ENCODE measurements around the gene RETREG3.
A peak's percentile ranks its signal among the peaks of the same experiment; 100 is the strongest.
"Not testable (repeated sequence)": the region's sequence is repeated elsewhere in the genome, so short reads cannot be mapped to it uniquely, and the experiment has no call there.

RETREG3 gene

DNA sequence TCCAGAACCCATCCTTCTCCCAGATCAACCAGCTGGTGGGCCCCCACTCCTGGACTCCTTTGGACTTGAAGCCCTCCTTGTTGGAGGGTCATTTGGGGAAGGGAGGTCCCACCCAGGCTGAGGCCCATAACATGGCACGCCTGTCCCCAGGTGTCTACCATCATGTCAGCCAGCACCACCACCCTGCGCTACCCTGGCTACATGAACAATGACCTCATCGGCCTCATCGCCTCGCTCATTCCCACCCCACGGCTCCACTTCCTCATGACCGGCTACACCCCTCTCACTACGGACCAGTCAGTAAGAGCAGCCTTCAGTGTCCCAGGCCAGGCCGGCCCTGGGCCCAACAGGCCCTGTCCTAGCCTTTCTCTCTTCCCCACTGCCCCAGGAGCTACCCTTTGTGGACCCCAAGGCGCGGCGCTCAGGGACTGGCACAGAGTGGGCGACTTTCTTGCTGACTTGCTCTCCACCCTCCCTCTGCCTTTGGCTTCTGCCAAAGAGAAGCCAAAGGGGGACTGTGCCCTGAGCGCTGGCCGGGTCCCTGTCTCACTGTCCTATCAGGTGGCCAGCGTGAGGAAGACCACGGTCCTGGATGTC lies 4.6 kb upstream of the RETREG3 start:
- DNase-seq (ENCODE audit: low spot score), result no peak

DNA sequence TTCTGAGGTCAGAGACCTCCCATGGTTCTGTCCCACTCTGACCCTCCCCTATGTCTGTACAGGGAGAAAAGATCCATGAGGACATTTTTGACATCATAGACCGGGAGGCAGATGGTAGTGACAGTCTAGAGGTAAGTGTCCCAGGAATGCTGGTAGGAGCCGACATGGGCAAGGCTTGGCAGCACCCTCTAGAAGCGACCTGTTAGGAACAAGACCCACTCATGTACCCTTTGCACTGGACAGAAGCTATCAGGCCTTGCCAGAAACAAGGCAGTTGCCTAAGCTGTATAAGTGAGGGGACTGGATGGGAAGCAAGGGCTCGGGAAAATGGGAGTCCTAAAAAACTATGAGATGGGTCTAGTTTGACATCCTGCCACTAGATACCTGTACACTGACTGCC lies 2.8 kb upstream of the RETREG3 start:
- no peak for DNase-seq (ENCODE audit: low spot score)

DNA sequence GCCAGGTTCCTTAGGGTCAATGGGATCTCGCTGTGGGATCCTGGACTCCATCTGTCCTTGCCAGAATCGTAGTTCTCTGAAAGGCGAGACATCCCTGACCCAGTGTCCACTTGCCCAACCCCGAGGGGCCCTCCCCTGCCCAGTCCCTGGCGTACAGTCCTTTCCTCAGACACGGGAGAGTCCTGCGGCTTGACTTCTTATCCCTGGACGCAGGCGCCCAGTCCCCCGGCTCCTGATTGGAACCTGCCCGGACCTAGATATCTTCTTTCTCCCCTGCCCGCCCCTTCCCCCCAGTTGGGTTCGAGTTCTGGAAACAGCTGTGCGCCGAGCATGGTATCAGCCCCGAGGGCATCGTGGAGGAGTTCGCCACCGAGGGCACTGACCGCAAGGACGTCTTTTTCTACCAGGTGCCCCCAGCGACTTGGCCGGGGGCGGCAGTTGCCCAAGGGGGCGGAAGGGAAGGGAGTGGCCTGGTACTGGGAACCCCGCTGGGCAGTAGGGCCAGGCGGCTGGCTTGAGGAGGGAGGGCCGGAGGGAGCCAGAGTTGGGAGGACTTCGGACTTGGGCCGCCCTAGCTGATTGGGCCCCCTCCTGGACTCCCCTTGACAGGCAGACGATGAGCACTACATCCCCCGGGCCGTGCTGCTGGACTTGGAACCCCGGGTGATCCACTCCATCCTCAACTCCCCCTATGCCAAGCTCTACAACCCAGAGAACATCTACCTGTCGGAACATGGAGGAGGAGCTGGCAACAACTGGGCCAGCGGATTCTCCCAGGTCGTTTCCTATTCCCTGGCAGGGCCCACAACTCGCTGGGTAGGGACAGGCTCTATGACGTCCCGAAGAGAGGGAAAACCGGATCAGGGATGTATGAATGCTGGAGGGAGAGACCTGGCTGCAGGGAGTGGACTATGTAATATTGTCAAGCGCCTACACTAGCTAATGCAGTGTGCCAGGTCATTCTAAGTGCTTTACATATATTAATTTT lies 934 bp upstream of the RETREG3 start:
- DNase-seq (ENCODE audit: low spot score), result not testable (repeated sequence)

DNA sequence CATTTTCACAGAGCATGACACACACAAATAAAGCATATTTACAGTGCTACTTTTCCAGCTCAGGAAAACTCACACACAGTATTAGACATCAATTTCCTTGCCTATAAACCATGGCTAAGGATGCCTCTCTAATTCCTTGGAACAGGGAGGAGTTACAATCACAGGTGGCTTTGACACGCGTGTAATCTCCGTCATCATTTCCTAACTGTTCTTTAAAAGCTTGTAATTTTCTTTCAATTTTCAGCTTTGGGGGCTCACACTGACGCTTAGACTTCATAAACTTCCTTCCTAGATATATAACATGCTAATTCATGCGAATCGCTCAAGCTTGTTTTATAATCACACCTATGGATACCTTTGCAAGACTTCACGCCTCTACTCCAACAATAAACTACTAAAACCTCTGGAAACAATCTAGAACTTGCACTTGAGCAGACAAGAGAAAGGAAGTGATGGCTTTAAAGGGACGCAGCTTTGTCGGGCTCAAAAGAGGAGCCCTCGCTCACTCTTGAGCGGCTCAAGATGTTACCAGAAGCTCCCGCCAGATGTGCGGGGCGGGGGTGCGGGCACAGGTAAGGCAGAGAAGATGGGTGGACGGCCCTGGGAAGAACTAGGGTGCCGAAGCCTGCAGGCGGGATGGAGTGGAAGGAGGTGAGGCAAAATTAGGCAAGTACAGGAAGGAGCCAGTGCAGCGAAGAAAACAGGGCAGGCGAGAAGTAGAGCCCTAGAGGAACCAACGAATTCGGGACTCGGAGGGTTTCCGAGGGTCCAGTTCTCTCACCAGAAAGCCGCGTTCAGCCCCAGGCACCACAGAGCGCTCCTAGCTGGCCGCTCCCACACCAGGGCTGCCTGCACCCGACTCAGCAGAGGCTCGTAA lies 631 bp downstream of the RETREG3 start:
- DNase-seq (ENCODE audit: low spot score), result no peak

DNA sequence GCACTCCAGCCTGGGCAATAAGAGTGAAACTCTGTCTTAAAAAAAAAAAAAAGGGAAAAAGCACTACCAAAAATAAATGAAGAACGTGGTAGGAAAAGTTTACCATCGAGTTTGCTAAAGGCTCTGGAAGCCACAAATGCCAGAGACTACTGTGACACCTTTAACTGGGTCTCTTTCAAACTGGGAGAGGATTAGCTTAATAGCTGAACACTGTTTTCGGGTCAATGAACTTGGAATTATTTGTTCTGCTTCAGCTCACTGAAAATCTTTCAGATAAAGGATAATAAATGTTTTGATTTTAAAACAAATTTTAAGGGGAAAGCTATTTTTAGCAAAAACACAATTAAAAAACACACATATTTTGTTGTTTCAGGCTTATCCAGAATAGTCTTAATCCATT lies 1.4 kb downstream of the RETREG3 start:
- no peak for DNase-seq (ENCODE audit: low spot score)

DNA sequence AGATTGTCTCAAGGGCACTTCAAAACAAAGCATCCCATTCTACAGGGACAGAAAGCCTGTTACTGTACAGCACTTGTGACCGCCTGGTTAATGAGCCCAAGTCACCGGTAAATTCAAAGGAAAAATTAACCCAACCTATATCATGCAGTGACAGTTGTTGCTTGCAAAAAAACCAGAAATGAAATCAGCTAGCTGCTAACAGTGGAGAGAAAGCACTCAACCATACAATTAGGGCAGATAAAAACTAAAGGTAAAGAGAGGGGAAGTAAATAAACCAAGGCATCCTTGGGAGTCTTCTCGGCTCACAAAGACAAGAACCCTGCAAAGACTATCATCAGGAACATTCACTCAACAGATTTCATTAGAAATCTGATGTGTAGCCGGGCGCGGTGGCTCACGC lies 5.9 kb downstream of the RETREG3 start:
- no peak for DNase-seq (ENCODE audit: low spot score)

DNA sequence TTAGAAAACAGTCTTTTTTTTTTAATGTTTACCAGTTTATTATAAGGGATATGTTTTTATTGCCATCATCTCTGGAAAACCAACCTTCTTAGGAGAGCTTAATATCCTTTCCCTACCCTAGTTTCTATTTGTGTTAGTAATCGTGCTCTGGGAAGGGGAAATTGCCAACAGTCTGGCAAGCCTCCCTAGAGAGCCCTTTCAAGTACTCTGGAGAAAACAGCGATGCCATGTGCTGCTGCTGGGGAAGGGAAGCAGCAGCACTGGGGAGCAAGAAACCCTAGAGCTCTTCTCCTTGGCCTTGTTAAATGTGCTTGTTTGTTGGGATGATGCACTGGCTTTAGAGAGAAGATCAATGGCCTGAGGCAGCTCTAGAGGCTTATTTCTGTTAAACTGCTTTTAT lies 10.3 kb downstream of the RETREG3 start:
- no peak for DNase-seq (ENCODE audit: low spot score)

DNA sequence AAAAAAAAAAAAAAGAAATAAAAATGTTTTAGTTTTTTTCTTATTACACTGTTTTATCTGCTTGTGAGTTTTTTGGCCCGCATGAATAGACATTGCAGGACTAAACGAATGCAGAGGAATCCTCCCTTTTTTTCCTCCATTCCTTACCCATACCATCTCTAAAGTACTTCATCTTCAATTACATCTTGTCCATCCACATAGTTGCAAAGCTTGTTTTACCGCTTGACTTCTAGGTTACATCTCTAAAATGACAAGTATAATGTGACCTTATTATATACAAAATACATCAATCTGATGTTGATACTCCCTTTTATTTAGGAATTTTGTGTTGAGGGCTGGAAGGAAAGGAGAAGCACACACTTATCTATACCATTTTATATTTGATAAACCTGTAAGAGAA lies 12.8 kb downstream of the RETREG3 start:
- no peak for DNase-seq (ENCODE audit: low spot score)

DNA sequence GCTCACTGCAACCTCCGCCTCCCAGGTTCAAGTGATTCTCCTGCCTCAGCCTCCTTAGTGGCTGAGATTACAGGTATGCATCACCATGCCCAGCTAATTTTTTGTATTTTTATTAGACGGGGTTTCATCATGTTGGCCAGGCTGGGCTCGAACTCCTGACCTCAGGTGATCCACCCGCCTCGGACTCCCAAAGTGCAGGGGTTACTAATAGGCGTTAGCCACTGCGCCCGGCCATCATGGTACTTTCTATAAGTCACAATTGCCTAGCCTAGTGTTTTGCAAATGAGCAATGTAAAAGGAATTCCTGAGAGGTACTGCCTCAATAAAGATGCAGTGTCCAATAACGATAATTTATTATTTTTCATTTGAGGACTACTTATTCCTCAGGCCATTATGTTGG lies 17.8 kb downstream of the RETREG3 start:
- no peak for DNase-seq (ENCODE audit: low spot score)

DNA sequence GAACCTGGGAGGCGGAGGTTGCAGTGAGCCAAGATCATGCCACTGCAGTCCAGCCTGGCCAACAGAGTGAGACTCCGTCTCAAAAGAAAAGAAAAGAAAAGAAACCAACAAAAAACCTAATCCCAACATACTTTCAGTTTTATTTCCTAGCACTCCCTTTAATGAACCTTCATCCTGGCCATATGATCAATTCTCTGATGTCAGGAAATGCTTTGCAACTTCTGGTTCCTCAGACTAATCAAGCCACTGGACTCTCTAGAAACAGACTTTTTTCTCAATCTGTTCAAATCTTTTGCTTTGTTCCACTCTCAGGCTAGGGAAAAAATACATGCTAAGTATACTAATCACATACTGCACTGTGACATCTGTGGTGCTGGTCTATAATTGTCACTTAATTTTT lies 18.3 kb downstream of the RETREG3 start:
- no peak for DNase-seq (ENCODE audit: low spot score)

DNA sequence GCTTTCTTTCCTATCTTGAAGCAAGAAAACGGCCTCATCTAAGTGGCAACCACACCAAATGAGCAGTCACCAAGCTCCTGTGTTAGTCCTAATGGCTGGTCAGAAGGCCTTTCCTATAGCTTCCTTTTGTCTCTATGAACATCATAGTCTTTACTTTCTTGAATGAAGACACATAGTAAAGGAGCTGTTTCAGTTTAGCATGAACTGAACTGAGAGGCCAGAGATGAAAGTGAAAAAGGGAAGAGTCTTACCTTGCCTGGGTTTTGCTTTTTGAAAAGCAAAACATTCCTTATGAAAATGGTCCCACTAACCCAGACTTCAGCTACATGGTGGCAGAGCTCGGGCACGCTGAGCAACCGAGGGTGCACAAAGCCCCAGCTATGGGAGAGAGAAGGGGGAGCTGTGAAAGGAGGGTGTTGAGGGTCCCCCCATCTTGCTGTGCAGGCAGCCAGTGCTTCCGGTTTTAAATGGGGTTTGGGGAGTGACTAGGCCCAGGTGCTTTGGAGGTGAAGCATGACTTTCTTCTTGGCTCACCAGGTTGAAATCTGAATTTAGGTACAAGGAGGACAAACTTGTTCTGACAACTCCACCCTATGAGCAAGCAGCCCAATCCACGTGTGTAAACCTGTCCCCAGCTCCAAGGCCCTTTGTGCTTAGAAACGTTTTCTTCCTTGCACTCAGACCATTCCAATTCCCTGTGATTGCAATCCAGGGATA lies 22.5 kb downstream of the RETREG3 start:
- no peak for DNase-seq (ENCODE audit: low spot score)

DNA sequence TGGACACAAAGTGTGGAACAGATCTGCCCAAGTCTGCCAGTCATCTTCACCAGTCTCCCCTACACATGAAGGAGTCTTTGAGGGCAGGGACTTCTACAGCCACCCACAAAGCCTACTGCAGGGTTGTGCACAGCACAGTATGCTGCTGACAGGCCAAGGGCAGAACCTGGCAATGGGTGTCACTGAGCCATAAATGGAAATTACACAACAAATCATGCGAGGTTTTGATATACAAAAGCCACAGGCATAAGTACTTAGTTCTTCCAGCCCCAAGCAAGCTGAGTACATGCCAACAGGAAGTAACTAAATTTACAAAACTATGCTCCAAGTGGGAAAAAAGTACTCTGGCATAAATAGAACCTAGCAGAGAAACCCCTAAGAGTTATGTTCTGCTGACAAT lies 23.8 kb downstream of the RETREG3 start:
- no peak for DNase-seq (ENCODE audit: low spot score)

DNA sequence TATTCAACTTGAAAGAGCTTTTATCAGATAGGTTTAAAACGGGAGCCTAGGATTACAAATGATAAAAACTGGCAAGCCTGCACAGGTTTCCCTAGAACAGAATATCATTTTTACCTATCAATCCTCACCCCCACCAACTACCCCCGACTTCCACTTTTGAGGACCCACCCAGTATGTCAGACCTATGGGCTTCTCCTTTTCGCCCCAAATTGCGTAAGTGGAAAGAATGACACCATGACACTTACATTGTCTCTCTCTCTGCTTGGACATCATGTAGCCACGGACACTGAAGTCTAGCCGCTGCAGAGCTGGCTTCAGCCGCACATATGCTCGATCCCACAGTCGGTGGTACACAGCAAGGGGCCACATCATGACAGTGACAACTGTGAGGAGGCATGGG lies 24.3 kb downstream of the RETREG3 start:
- DNase-seq (ENCODE audit: low spot score), result no peak

DNA sequence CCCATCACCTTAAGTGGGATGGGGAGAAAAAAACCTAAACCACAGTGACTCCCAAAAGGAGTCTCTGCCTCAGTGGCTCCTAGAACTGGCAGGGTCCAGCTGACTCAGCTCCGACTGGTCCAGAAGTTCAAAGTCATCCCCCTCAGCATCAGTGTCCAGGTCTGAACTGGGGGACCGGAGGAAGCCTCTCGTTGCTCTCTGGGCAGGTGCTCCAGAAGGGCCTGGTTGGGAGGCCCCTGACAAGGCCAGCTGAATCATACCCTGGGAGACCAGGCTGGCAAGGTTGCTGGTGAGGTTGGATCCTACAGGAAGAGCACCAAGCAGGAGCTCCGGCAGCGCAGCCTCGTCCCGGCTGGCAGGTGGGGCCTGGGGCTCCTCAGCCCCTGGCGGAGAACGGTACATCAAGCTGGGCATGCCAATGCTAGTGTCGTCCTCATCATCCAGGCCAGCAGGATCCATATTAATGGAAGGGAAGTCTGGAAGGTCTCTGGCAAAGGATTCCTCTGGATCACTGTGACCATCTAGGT lies 27.4 kb downstream of the RETREG3 start:
- no peak for DNase-seq (ENCODE audit: low spot score)

DNA sequence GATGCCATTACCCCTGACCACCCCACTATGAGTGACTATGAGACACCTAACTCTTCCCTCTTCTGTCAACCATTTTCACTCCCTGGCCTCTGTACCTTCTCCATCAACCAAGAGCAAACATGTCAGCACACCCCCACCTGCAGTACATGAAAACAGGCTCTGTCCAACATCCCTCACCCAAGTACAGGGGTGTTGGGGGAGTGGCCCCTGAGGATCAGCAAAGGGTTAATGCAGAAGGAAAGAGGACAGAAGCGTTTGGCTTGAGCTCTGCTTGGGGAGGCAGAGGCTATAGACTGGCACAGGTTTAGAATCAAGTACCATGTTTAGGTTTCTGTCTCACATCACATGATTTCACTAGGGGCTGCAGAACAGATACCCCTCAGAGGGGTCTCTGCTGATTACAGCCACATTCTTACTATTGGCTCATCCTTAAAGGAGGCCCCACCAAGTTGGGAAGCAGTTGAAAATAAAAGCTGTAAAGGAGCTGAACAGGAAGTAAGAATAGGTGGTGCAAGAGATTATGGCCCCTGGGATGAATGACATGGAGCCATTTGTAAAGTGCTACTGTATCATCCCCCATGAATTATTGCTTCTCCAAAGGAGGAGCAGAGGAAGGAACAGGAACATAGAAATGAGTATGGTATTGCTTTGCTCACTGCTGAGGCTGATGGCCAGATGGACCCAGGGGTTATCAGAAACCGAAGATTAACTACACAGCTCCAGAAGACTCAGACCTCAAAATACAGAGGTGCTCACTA lies 29.2 kb downstream of the RETREG3 start:
- DNase-seq (ENCODE audit: low spot score), result no peak

DNA sequence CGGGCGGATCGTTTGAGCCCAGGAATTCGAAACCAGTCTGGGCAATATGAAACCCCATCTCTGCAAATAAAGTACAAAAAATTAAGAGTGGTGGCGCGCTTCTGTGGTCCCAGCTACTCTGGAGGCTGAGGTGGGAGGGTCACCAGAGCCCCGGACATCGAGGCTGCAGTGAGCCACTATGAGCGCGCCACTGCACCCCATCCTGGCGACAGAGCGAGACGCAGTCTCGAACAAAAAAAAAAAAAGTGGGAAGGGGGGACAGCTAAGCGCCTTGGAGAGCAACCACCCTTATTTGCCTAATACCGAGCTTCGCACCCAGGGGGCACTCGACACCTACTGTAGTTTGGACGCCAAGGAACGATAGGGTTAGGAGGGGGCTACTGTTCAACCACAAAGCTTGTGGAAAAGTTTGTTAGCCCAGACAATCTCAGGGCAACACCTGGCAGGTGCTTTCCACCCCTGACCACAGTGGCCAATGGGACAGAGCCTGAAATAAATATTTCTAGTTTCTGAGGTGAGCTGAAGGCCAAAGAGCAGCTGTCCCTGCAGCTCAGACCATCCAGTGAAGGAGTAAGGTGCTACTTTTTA lies 30.8 kb downstream of the RETREG3 start:
- DNase-seq (ENCODE audit: low spot score), result peak; percentile 80

DNA sequence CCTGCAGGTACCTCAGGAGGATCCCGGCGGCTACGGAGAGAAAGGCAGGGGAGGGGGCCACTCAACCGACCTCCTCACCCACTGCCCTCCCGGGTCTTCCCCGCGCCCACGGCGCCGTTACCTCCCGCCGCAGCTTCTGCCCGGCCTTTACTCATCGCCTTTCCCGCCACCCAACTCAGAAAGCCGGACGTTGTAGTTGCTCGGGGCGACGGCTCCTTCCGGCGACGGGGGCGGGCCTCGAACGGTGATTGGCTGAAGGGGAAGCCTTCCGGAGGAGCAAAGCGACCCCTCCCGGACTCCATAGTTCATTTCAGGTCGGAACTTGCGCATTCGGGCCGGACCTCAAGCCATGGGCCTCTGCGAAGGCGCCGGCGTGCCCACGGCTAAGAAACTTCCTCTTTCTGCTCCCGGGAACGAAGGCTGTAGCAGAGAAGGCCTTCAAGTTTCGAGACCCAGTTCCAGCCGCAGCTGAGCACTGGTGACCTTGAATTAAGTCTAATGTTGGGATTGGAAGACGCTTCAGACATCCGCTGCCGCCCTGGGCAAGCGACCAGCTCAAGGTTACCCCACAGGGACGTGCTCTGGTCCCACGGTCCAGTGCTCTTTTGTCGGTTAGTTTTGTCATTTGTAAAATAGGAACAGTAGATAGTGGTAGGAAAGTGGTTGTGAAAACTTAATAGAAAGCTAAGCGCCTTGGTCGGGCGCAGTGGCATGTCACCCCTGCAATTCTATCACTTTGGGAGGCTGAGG lies 31.5 kb downstream of the RETREG3 start, which contains the start of gene PSMC3IP:
Gene PSMC3IP (minus strand): TSS at position 198 of the 750 bp plus-strand sequence. CDS start 43 bp downstream, at position 155.
- peak; percentile 96 for DNase-seq (ENCODE audit: low spot score)

DNA sequence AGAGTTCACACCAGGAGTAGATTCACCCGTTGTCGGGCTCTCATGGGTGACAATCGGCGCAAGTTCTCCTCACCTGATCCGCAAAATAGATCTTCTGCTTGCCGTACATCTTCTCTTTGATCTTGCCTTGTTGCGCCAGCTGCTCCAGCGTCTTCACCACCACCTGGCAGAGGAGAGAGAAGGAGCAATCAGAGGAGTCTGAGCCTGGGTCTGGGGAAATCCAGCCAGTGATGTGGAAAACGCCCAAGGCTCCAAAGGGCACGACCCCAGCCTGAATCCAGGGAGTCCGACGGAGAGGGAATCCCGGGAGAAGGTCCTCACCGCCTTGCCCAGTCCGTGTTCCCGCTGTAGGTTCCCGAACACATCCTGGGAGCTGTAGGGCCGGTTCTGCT lies 32.0 kb downstream of the RETREG3 start:
- no peak for DNase-seq (ENCODE audit: low spot score)

DNA sequence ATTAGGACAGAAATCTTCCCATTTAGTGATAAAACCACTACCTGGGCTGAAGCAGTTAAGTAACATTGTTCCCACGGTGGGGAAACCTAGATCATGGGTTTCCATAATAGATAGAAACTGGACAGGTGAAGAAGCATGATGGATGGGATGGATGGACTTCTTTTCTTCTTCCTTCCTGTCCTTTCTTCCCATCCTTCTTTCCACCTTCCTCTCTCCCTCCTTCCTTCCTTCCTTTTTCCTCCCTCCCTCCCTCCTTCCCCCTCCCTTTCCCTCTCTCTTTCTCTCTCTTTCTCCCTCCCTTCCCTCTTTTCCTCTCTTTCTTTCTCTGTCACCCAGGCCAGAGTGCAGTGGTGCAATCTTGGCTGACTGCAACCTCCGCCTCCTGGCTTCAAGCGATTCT lies 34.7 kb downstream of the RETREG3 start:
- DNase-seq (ENCODE audit: low spot score), result no peak

DNA sequence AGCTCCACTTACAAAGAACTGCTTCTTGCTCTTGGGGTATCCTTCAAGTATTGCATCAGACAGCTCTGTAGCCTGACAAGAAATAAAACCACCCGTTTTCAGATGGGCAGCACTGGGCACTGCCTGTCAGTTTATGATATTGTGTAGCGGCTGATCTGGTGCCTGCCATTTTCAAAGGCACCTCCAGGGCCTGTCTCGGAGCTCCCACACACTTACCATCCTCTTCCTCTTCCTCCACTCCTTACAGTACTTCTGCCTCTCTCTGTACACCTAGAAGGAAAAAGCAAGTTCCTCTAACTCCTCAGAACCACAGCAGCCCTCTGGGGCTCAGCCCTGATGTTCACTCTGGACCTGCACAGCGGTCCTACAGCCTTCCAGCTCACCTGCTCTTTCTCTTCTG lies 36.1 kb downstream of the RETREG3 start:
- no peak for DNase-seq (ENCODE audit: low spot score)

Measured in AG08396 (cell line).